HG02588 (cell line): Measurements from ENCODE around the gene AHDC1.
"Not testable (repeated sequence)": the region's sequence is repeated elsewhere in the genome, so short reads cannot be mapped to it uniquely, and the experiment has no call there.

ENCODE experiments used
- ATAC-seq: cut with Tn5 transposase; IDR thresholded peaks from one replicate; pipeline ENCODE4 v1.9.1; 2021; ENCODE audit warnings: mild to moderate bottlenecking, moderate library complexity; ENCODE audit not compliant: unreplicated experiment

The AHDC1 gene

GRCh38 chr1:27603681-27604578, at the start of gene AHDC1:
Gene AHDC1 (minus strand): TSS chr1:27604144. CDS start chr1:27552115, 52,029 bp downstream.
- peak; percentile 59 for ATAC-seq

- ATAC-seq = no peak
Measured at GRCh38 chr1:27652111-27652864, 48.3 kb upstream of the AHDC1 start.

- ATAC-seq = no peak
Measured at GRCh38 chr1:27650539-27651175, 46.7 kb upstream of the AHDC1 start.

GRCh38 chr1:27650171-27650538, 46.2 kb upstream of the AHDC1 start:
- no peak for ATAC-seq

GRCh38 chr1:27649306-27649635, 45.3 kb upstream of the AHDC1 start:
- ATAC-seq = no peak

GRCh38 chr1:27648602-27649305, 44.8 kb upstream of the AHDC1 start:
- ATAC-seq = no peak

GRCh38 chr1:27647328-27647727, 43.4 kb upstream of the AHDC1 start:
- ATAC-seq = no peak

GRCh38 chr1:27646676-27647075, 42.7 kb upstream of the AHDC1 start:
- no peak for ATAC-seq

- ATAC-seq = no peak
Measured at GRCh38 chr1:27645071-27645415, 41.1 kb upstream of the AHDC1 start.

- no peak for ATAC-seq
Measured at GRCh38 chr1:27644369-27645070, 40.6 kb upstream of the AHDC1 start.

GRCh38 chr1:27643600-27644368, 39.8 kb upstream of the AHDC1 start:
- ATAC-seq = no peak

- not testable (repeated sequence) for ATAC-seq
Measured at GRCh38 chr1:27640514-27640913, 36.6 kb upstream of the AHDC1 start.

GRCh38 chr1:27638805-27639204, 34.9 kb upstream of the AHDC1 start:
- ATAC-seq = no peak

- ATAC-seq = no peak
Measured at GRCh38 chr1:27638047-27638734, 34.2 kb upstream of the AHDC1 start.

GRCh38 chr1:27635396-27636142, 31.6 kb upstream of the AHDC1 start:
- ATAC-seq = no peak

- ATAC-seq = no peak
Measured at GRCh38 chr1:27634985-27635367, 31.0 kb upstream of the AHDC1 start, which contains the start of gene FGR. Gene FGR (minus strand): TSS chr1:27635185. CDS start chr1:27623916, 11,269 bp downstream.

GRCh38 chr1:27634177-27634984, 30.4 kb upstream of the AHDC1 start:
- ATAC-seq = no peak
